Memory B cell (primary cell): ENCODE results near the gene CUL2.
A peak's percentile ranks its signal among the peaks of the same experiment; 100 is the strongest.

Experiments used
- ATAC-seq: fragments of 150-1000 bp; cut with Tn5 transposase; 2 replicates; pipeline ENCODE4 v1.10.0; 2021; ENCODE audit warnings: low read depth, mild to moderate bottlenecking, moderate library complexity
- DNase-seq, 2 donors: peaks; one replicate each; pipeline ENCODE4 v3.0.0; 2022; ENCODE audit warnings: low spot score in 2 of 2
- H3K27ac Mint-ChIP-seq: one replicate; pipeline ENCODE4 v1.8.0; 2022; ENCODE audit warnings: mild to moderate bottlenecking, moderate library complexity, mixed read lengths
- H3K27me3 Mint-ChIP-seq: one replicate; pipeline ENCODE4 v1.8.0; 2022; ENCODE audit warnings: mixed read lengths
- H3K36me3 Mint-ChIP-seq: one replicate; pipeline ENCODE4 v1.8.0; 2022; ENCODE audit warnings: mild to moderate bottlenecking, mixed read lengths
- H3K4me1 Mint-ChIP-seq: one replicate; pipeline ENCODE4 v1.8.0; 2022; ENCODE audit warnings: mixed read lengths
- H3K4me3 Mint-ChIP-seq: one replicate; pipeline ENCODE4 v1.8.0; 2022; ENCODE audit warnings: mild to moderate bottlenecking, moderate library complexity, mixed read lengths
- H3K9me3 Mint-ChIP-seq: one replicate; pipeline ENCODE4 v1.8.0; 2022; ENCODE audit warnings: mixed read lengths

Gene CUL2

GRCh38 chr10:35025916-35026315 lies 64.2 kb downstream of the CUL2 start:
- no peak for ATAC-seq
- H3K27me3 Mint-ChIP-seq = no peaks in the 10 kb centered on the region
- no peak overlapping the region for H3K4me3 Mint-ChIP-seq

GRCh38 chr10:35020481-35020880 lies 69.7 kb downstream of the CUL2 start:
- H3K27ac Mint-ChIP-seq = peak overlapping the region; percentile 35
- no peak overlapping the region for H3K4me3 Mint-ChIP-seq
- no peaks in the 10 kb centered on the region for H3K4me1 Mint-ChIP-seq
- no peaks in the 10 kb centered on the region for H3K27me3 Mint-ChIP-seq
- ATAC-seq = no peak
- no peaks in the 10 kb centered on the region for H3K9me3 Mint-ChIP-seq
- H3K36me3 Mint-ChIP-seq = peaks cover 28% of the 10 kb centered on the region
- DNase-seq = no peak

More at GRCh38 chr10:35025916-35026315, 64.2 kb downstream of the CUL2 start:
- Mint-ChIP-seq H3K9me3 (no peaks in the 10 kb centered on the region), H3K36me3 (peaks cover 29% of the 10 kb centered on the region), H3K4me1 (no peaks in the 10 kb centered on the region), H3K27ac (peak overlapping the region; percentile 63)
- DNase-seq = no peak

DNA sequence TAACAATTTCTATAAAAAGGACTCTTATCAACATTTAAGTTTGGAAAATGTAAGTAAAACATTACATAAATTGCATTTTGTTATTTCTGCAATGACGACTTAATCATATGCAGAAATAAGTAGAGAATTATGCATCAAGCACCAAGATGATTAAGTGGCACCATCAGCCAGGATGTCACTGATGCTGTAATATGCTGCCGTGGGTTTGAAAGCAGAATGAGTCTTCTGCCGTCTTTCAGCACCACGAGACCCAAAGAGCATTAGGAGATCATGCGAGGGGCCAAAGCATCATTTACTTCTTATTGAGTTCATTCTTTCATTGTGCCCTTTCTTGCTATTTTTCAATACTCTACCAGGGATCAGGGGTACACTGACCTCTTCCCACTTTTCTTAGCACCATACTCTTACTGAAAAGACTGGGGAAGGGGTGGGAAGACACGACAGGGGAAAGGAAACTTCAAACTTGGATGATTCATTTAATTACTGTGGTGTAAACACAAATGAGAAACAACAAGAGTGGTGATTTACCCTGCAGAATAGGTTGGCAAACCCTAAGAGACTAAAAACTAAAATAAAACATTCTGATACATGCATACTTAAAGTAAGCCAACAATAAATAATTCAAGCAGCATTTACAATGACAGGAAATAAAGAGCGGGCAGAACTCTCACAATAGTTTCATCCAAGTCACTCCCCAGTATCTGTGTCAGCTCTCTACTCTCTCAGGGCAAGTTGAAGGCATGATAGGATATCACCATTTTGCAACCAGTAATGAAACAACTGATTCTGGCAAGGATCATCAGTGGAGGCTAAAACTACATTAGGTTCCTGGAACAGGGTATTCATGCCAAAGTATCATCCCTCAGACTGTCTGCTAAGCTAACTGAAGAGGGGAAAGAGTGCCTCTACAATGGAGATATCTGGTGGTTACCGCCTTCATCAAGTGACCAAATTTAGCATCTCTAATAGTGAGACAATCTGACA lies 70.8 kb downstream of the CUL2 start:
- H3K4me1 Mint-ChIP-seq = no peaks in the 10 kb centered on the region
- H3K9me3 Mint-ChIP-seq = no peaks in the 10 kb centered on the region
- H3K27ac Mint-ChIP-seq = peak overlapping the region; percentile 67
- ATAC-seq = no peak
- no peak for DNase-seq
- H3K27me3 Mint-ChIP-seq = no peaks in the 10 kb centered on the region
- peaks cover 24% of the 10 kb centered on the region for H3K36me3 Mint-ChIP-seq
- H3K4me3 Mint-ChIP-seq = no peak overlapping the region

- Mint-ChIP-seq H3K36me3 (peaks cover 31% of the 10 kb centered on the region), H3K27ac (peak overlapping the region; percentile 24), H3K4me3 (no peak overlapping the region), H3K9me3 (no peaks in the 10 kb centered on the region), H3K27me3 (no peaks in the 10 kb centered on the region), H3K4me1 (no peaks in the 10 kb centered on the region)
- no peak for ATAC-seq
- no peak for DNase-seq
Observed at GRCh38 chr10:35017608-35018007, 72.5 kb downstream of the CUL2 start.

DNA sequence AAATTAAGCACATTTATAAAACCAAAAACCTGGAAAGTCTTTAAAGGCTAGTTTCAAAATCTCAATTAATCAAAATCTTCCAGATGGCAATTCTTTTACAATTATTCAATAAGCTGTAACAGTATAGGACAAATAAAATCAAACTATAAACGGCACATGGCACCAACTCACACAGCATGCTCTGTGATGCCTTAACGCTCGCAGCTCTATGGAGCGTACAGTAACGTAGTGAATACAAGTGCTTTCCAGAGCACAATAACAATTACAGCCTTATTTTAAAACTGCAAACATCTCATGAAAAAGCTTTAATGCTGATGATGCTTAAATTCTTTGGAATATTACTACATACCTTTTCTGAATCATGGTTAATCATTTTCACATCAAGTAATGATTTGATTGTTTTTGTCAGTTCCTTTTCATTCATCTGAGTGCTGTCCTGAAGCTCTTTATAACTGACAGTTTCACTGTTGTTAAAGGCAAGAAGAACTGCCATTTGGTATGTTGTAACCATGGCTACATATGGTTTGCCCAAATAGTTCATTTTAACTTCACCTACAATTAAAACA lies 74.2 kb downstream of the CUL2 start:
- DNase-seq (no peak), ATAC-seq (no peak)
- Mint-ChIP-seq H3K27ac (no peak overlapping the region), H3K27me3 (no peaks in the 10 kb centered on the region), H3K9me3 (no peaks in the 10 kb centered on the region), H3K4me3 (no peak overlapping the region), H3K4me1 (no peaks in the 10 kb centered on the region), H3K36me3 (peaks cover 25% of the 10 kb centered on the region)

DNA sequence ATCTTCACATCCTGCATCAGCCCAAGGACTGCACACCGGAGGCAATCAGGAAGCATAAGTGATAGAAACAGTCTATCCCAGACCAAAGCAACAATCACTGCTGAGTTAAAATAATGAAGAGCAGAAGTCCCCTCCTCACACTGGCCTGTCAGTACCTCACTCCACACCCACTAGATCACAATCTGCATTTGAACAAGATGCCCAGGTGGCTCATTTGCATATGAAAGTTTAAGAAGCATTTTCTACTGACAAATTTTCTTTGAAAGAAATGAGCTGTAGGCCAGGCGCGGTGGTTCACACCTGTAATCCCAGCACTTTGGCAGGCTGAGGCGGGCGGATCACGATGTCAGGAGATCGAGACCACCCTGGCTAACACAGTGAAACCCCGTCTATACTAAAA lies 77.4 kb downstream of the CUL2 start:
- Mint-ChIP-seq H3K36me3 (peaks cover 27% of the 10 kb centered on the region), H3K27ac (no peak overlapping the region), H3K9me3 (no peaks in the 10 kb centered on the region), H3K4me3 (no peak overlapping the region), H3K4me1 (no peaks in the 10 kb centered on the region), H3K27me3 (no peaks in the 10 kb centered on the region)
- ATAC-seq (no peak), DNase-seq (no peak)

- Mint-ChIP-seq H3K36me3 (peaks cover 24% of the 10 kb centered on the region), H3K4me1 (no peaks in the 10 kb centered on the region), H3K27me3 (no peaks in the 10 kb centered on the region), H3K4me3 (no peak overlapping the region), H3K27ac (no peak overlapping the region), H3K9me3 (no peaks in the 10 kb centered on the region)
- DNase-seq = no peak
- ATAC-seq = no peak
Observed at GRCh38 chr10:35011771-35012191, 78.4 kb downstream of the CUL2 start.

DNA sequence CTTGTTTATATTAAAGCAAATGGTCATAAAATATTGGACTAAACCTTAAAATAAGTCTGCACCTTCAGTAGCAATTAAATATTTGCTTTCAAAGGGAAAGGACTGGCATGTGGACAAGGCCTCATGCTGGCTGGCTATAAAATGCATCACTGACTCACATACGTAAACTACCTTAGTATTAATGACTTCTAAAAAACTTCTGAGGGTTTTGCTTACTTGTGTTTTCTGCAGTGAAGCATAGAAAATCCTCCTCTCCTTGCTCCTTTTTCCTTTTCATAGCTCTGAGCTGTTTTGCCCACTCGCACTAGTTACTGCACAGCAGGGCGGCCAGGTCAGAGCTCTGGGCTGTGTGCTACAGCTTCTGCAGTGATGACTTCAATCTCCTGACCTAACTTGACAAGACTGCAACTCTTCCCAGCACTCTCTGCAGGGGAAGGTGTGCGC lies 82.3 kb downstream of the CUL2 start:
- ATAC-seq (no peak), DNase-seq (no peak)
- no peaks in the 10 kb centered on the region for H3K4me1 Mint-ChIP-seq
- no peak overlapping the region for H3K4me3 Mint-ChIP-seq
- H3K27ac Mint-ChIP-seq = no peak overlapping the region
- H3K36me3 Mint-ChIP-seq = peaks cover 20% of the 10 kb centered on the region
- no peaks in the 10 kb centered on the region for H3K9me3 Mint-ChIP-seq
- H3K27me3 Mint-ChIP-seq = no peaks in the 10 kb centered on the region

DNA sequence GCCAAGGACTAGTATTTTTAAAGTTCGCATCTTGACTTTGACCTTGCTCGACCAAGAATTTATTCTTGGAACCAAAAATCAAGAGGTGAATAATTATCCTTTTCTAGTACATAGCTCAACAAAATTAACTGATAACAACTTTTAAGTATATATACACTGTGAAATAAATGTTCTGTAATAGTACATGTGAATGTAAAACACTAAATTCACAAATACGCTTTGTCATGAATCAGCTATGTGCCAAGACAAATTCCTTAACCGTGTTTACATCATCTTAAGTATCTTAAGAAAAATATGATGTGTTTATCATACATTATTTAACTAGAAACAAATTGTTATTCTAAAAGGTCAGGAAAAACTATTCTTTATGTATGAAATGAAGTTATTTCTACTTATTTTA lies 83.3 kb downstream of the CUL2 start:
- peaks cover 14% of the 10 kb centered on the region for H3K36me3 Mint-ChIP-seq
- no peak overlapping the region for H3K27ac Mint-ChIP-seq
- no peaks in the 10 kb centered on the region for H3K9me3 Mint-ChIP-seq
- no peak for DNase-seq
- H3K27me3 Mint-ChIP-seq = no peaks in the 10 kb centered on the region
- no peak for ATAC-seq
- H3K4me3 Mint-ChIP-seq = no peak overlapping the region
- H3K4me1 Mint-ChIP-seq = no peaks in the 10 kb centered on the region

- DNase-seq (no peak), ATAC-seq (no peak)
- no peaks in the 10 kb centered on the region for H3K9me3 Mint-ChIP-seq
- peaks cover 11% of the 10 kb centered on the region for H3K36me3 Mint-ChIP-seq
- H3K27me3 Mint-ChIP-seq = no peaks in the 10 kb centered on the region
- no peak overlapping the region for H3K4me3 Mint-ChIP-seq
- H3K4me1 Mint-ChIP-seq = no peaks in the 10 kb centered on the region
- H3K27ac Mint-ChIP-seq = no peak overlapping the region
Observed at GRCh38 chr10:35005868-35006267, 84.3 kb downstream of the CUL2 start.

DNA sequence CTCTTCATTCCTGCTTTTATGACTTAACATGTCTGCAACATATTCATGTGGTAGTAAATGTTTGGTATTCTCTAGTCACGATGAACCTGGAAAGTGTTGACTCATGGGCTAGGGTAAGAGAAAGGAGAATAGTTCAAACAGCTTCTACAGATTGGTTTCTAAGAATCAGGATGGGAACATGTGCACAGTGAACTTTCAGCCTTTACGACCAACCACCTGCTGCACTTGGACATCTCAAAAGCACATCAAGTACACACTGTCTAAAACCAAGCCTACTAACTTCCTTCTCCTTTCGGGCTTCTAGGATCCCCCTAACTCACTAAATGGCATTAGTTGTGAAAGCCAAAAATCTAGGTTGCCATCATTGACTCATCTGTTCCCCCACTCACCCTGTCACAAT lies 85.5 kb downstream of the CUL2 start:
- Mint-ChIP-seq H3K9me3 (no peaks in the 10 kb centered on the region), H3K36me3 (peaks cover 8% of the 10 kb centered on the region), H3K4me3 (no peak overlapping the region), H3K27me3 (no peaks in the 10 kb centered on the region), H3K4me1 (no peaks in the 10 kb centered on the region), H3K27ac (no peak overlapping the region)
- DNase-seq (no peak), ATAC-seq (no peak)

GRCh38 chr10:35003906-35004305 lies 86.2 kb downstream of the CUL2 start:
- peaks cover 6% of the 10 kb centered on the region for H3K36me3 Mint-ChIP-seq
- no peak for ATAC-seq
- no peak overlapping the region for H3K27ac Mint-ChIP-seq

GRCh38 chr10:35000936-35001335 lies 89.2 kb downstream of the CUL2 start:
- no peak for DNase-seq
- ATAC-seq = no peak
- H3K36me3 Mint-ChIP-seq = peaks cover 2% of the 10 kb centered on the region
- no peak overlapping the region for H3K27ac Mint-ChIP-seq
- no peaks in the 10 kb centered on the region for H3K27me3 Mint-ChIP-seq
- H3K4me1 Mint-ChIP-seq = no peaks in the 10 kb centered on the region
- no peaks in the 10 kb centered on the region for H3K9me3 Mint-ChIP-seq
- no peak overlapping the region for H3K4me3 Mint-ChIP-seq

More at GRCh38 chr10:35003906-35004305, 86.2 kb downstream of the CUL2 start:
- Mint-ChIP-seq H3K4me3 (no peak overlapping the region), H3K27me3 (no peaks in the 10 kb centered on the region), H3K9me3 (no peaks in the 10 kb centered on the region), H3K4me1 (no peaks in the 10 kb centered on the region)
- no peak for DNase-seq

GRCh38 chr10:34999532-34999931 lies 90.6 kb downstream of the CUL2 start:
- Mint-ChIP-seq H3K9me3 (no peaks in the 10 kb centered on the region), H3K27ac (no peak overlapping the region), H3K36me3 (no peaks in the 10 kb centered on the region), H3K27me3 (no peaks in the 10 kb centered on the region), H3K4me3 (no peak overlapping the region), H3K4me1 (peaks cover 4% of the 10 kb centered on the region)
- DNase-seq (no peak), ATAC-seq (no peak)
